Large intestine (tissue), 3 donors: ENCODE results near the gene PDZD2. TPM values are rescaled to one million over a fixed set of nuclear protein-coding genes. Genes with fewer than 3 reads are reported as not detected.

Source experiments
- DNase-seq, 2 donors: peaks; one replicate each; pipeline versions ENCODE4 v3.0.0 to v3.0.0-alpha.2; 2013
- H3K27ac ChIP-seq: one replicate; pipeline ENCODE4 v1.5.1; 2013; ENCODE audit warnings: low read length
- H3K27me3 ChIP-seq: 2 replicates; pipeline ENCODE4 v1.6.1; 2013; ENCODE audit warnings: low read length; ENCODE audit not compliant: control insufficient read depth, insufficient read depth
- H3K36me3 ChIP-seq: 2 replicates; pipeline ENCODE4 v1.6.1; 2013; ENCODE audit warnings: low read length; ENCODE audit not compliant: control insufficient read depth, insufficient read depth
- H3K4me1 ChIP-seq: one replicate; pipeline ENCODE4 v1.6.1; 2013; ENCODE audit warnings: low read length; ENCODE audit not compliant: control insufficient read depth, insufficient read depth
- H3K4me3 ChIP-seq: one replicate; pipeline ENCODE4 v1.5.1; 2013; ENCODE audit warnings: low read length
- H3K9me3 ChIP-seq: one replicate; pipeline ENCODE4 v1.6.1; 2013; ENCODE audit warnings: mild to moderate bottlenecking, low read depth, low read length, moderate library complexity; ENCODE audit not compliant: control insufficient read depth
- WGBS: methylation state at CpG from one replicate; pipeline ENCODE4 v1.1.5; 2013; ENCODE audit warnings: low lambda C conversion rate; ENCODE audit not compliant: insufficient coverage; 5-methylcytosine and 5-hydroxymethylcytosine counted together
- polyA plus RNA-seq: library from polyadenylated mRNA; unstranded; fragments of 120-200 nt; gene quantifications from one replicate; pipeline ENCODE4 v1.2.1, GENCODE V29; 2013

PDZD2 gene
- polyA plus RNA-seq, 1 donor: 4.7 TPM

DNA sequence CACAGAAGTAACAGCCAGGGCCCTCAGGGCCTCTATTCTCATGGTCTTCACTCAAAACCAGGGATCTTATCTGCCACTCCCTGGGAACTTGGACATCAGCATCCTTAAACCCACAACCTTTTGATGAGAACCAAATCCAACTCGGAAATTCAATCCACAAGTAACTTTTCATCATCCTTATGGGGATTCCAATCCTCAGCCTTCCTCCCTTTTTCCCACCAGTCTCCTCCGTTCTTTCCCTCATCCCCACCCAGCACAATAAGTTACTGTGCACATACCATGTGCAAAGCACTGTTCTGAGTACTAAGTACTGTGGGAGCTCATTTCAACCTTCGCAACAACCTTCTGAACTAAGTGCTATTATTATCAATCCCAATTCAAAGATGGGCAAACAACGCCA, 518.1 kb downstream of the PDZD2 start:
- H3K9me3 ChIP-seq: no peaks in the 10 kb centered on the region
- H3K27ac ChIP-seq: no peak overlapping the region
- H3K4me3 ChIP-seq: no peak overlapping the region
- H3K4me1 ChIP-seq: no peaks in the 10 kb centered on the region
- 83% methylated on average over 1 of the region's 4 CpGs for WGBS
- no peak for DNase-seq
- H3K36me3 ChIP-seq: peaks cover 34% of the 10 kb centered on the region
- H3K27me3 ChIP-seq: no peaks in the 10 kb centered on the region

- WGBS: 100% methylated on average over 1 of the region's 2 CpGs
- no peaks in the 10 kb centered on the region for H3K9me3 ChIP-seq
- DNase-seq: no peak
- no peak overlapping the region for H3K4me3 ChIP-seq
- H3K27me3 ChIP-seq: no peaks in the 10 kb centered on the region
- no peak overlapping the region for H3K27ac ChIP-seq
- no peaks in the 10 kb centered on the region for H3K4me1 ChIP-seq
- H3K36me3 ChIP-seq: peaks cover 34% of the 10 kb centered on the region
Observed at GRCh38 chr5:32158679-32158975, 519.7 kb downstream of the PDZD2 start.

- DNase-seq: no peak
- Histone ChIP-seq H3K27ac (no peak overlapping the region), H3K4me3 (no peak overlapping the region), H3K9me3 (no peaks in the 10 kb centered on the region), H3K36me3 (peaks cover 31% of the 10 kb centered on the region), H3K27me3 (no peaks in the 10 kb centered on the region), H3K4me1 (no peaks in the 10 kb centered on the region)
- WGBS: 100% methylated on average over 1 of the region's 2 CpGs
Observed at GRCh38 chr5:32159328-32160072, 520.6 kb downstream of the PDZD2 start.

GRCh38 chr5:32160228-32160627, 521.3 kb downstream of the PDZD2 start:
- Histone ChIP-seq H3K4me1 (no peaks in the 10 kb centered on the region), H3K27ac (no peak overlapping the region), H3K4me3 (no peak overlapping the region), H3K36me3 (peaks cover 32% of the 10 kb centered on the region), H3K27me3 (no peaks in the 10 kb centered on the region), H3K9me3 (no peaks in the 10 kb centered on the region)
- 100% methylated on average over 1 of the region's 1 CpG for WGBS
- DNase-seq: no peak

Other genes with a start within 250 kb of the PDZD2 start
- 57.0 TPM for gene DROSHA, start 107.0 kb upstream of the PDZD2 start, polyA plus RNA-seq
- gene C5orf22, start 106.8 kb upstream of the PDZD2 start, polyA plus RNA-seq: 20.2 TPM